ENCODE data around the gene BCAS2.

Gene BCAS2

DNA sequence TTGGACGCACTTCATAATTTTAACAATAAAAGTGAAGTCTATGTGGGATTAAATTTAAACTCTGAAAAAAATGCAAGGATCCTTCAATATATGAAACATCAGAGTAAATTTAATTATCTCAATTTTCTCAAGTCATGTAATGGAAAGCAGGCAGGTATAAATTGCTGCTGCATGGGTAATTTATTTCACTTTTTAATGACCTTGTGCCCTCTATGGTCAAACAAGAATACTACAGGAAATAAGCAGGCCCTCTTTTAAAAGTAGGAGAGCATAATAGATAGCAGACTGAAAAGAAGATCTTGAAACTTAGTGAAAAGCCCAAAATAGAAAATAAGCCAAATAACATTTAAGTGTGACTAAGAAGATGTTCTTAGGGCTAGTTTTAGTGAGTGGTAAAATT is 22.9 kb downstream of the BCAS2 start:
- no peak for DNase-seq

DNA sequence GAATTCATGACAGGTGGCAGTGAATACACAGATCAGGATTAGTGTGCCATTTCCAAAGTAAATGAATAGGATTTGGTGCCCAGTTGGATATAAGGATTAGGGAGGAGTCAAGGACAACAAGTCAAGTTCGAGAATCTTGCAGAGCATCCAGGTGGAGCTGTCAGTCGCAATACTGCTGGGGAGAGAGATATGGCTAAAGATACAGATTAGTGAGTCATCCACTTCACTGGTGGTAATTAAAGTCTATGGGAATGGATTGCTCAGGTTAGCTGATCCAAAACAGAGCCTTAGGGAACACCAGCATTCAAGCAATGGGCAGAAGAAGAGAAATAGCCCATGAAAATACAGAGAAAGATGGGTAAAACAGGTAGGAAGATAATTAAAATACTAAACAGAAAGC is 26.8 kb downstream of the BCAS2 start:
- DNase-seq, result no peak

DNA sequence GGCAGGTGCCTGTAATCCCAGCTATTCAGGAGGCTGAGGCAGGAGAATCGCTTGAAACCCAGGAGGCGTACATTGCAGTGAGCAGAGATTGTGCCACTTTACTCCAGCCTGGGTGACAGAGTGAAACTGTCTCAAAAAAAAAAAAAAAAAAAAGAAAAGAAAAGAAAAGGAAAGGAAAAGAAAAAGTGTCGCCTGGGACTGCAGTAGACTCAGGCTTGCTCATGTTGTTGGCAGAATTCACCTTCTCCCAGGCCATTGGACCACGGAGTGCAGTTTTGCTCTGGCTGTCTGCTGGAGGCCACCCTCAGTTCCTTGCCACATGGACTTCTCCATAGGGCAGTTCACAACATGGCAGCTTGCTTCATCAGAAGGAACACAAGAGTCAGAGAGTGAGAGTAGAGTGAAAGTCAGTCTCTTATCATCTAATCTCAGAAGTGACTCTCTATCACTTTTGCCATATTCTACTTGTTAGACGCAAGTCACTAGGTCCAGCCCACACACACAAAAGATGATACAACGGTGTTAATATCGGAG is 29.2 kb downstream of the BCAS2 start:
- DNase-seq, result no peak

DNA sequence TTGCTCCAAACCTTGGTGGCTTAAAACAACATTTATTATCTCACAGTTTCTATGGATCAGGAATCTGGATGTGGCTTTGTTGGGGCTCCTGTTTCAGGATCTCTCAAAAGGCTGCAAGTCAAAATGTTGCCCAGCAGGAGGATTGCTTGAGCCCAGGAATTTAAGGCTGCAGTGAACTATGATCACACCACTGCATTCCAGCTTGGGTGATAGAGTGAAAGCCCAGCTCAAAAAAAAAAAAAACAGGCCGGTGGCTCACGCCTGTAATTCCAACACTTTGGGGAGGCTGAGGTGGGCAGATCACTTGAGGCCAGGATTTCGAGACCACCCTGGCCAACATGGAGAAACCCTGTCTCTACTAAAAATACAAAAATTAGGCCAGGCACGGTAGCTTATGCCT is 30.0 kb downstream of the BCAS2 start:
- DNase-seq, result no peak

DNA sequence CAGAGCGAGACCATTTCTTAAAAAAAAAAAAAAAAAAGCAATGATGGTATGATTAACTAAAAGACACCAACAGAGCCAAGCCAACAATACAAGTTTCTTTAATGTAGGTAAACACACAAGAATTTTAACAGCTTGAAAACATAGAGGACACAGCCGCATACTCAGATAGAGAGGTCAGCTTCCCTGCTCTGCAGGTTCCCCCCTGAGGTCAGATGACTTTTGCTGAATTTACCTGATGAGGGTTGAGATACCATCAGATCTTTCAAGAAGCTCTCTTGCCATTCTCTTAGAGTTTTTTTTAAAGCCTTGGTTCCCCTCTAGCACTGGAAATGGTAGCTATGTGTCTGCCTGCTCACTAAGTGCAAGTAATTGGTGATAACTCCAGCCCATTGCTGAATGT is 31.1 kb downstream of the BCAS2 start:
- DNase-seq, result no peak

DNA sequence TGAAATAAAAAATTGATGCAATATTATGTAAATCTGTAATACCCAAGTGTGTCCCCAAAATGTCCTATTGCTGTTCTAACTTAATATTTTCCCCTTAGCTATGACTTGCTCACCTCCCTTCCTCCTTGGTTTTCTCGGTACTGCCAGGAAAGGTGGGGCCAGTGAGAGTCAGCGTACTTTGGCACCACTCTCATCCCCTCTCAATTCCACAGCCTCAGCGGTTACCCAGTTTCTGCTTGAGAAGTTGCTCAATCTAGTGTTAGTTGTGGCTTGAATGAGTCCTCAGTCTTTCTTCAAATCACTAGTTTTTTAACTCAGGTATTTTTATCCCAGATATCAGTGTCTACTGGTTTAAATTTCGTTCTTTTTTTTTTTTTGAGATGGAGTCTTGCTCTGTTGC is 32.3 kb downstream of the BCAS2 start:
- DNase-seq, result no peak

DNA sequence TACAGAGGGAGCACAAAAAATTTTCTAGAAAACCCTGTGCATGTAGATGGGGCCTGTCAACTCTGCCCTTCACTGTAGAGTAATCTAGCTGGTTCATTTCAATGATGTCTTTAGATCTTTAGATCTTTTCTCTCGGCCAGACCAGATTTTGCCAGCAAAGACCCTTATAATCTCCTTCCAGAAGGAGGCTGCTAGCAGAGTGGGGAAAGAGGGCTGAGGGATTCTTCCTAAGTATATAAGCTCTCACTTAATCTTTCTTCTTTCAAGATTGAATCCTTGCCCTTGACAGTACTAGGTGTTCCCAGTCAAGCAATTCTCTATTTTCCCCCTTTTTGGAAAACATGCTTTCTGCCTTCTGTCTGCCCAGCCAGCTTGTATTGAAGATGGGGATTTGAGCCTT is 34.3 kb downstream of the BCAS2 start:
- no peak for DNase-seq

DNA sequence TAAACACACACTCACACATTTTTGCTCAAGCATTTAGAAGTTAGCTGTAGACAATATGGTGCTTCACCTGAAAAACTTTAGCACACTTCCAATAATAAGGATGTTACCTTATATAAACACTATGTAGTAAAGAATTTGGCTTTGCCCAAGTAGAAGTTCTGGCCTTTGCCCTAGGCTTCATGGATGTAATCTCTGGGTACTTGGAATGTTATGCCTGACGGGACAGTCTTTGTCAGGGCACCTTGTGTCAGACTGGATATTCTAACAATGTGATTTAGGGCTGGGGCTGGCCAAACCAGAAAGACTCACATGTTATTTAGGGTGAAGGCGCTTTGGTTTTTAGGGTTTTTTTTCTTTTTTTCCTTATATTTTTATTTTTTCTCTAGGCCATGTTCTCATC is 35.6 kb downstream of the BCAS2 start:
- DNase-seq, result no peak

DNA sequence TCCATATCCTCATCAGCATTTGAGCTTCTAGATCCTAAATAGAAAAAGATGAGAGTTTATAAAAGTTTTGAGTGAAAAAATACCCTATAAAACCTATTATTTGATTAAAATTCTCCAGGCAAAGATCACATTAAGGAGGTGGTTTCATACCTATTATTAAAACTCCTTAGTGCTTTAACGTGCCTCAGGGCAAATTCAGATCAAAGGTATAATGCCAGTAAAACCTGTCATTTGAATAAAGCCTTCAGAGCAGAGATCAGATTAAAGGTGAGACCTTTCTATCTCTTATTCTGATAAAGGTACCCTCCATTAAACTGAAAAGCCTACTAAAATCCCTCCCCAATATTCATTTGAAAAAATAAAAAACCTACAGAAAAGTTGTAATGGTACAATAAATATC is 36.1 kb downstream of the BCAS2 start:
- no peak for DNase-seq

DNA sequence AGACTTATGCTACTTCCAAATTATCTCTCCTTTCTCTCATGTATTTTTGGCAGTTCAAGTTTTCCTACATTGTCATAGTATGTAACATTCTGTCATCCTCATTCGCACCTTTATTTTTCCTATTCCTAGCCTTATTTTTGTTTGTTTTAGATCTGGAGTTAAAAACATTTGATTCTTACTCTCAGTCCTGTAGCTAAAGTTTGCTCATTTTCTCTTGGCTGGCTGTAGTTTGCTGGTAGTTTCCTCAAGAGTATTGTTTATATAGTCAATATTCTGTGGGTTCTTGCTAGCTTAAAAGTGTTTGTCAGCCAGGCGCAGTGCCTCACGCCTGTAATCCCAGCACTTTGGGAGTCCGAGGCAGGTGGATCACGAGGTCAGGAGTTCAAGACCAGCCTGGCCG is 40.6 kb downstream of the BCAS2 start:
- no peak for DNase-seq

DNA sequence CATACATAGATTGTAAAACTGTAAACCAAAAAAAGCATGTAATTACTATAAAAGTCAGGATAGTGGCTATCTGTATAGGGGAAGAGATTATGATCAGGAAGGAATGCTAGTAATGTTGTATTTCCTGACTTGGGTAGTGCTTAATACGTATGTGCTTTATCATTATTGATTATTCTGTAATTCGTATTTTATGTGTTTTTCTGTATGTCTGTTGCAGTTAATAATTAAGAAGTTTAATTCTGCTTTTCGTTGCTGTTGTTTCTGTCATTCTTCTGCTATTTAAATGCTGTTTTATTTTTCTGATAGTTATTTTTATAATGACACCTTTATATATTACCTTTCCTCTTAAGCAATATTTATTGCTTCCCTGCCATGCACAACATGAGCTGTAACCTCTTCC is 41.1 kb downstream of the BCAS2 start:
- no peak for DNase-seq

DNA sequence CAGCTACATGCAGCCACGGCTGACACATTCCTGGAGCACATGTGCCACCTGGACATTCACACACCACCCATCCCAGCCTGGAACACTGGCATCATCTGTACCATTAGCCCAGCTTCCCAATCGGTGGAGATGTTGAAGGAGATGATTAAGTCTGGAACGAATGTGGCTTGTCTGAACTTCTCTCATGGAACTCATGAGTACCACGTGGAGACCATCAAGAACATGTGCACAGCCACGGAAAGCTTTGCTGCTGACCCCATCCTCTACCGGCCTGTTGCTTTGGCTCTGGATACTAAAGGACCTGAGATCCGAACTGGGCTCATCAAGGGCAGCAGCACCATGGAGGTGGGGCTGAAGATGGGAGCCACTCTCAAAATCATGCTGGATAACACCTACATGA is 45.4 kb downstream of the BCAS2 start:
- DNase-seq, result no peak

DNA sequence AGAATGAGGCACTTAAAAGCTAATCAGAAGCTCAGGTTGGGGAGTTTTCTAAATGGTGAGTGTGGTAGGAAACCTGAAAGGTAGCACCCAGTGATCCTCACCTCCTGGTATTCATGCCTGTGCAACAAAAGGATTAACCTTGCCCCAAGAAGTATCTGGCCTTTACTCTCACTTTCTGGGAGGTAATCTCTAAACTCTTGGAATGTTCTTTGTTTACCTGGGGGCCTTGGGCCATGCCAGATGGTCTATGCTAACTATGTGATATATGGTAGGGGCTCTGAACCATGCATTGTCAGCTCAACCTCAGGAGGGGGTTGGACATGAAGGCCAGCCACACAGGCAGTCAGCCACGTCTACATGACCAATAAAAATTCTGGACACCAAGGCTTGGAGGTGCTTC is 46.0 kb downstream of the BCAS2 start:
- DNase-seq, result no peak

DNA sequence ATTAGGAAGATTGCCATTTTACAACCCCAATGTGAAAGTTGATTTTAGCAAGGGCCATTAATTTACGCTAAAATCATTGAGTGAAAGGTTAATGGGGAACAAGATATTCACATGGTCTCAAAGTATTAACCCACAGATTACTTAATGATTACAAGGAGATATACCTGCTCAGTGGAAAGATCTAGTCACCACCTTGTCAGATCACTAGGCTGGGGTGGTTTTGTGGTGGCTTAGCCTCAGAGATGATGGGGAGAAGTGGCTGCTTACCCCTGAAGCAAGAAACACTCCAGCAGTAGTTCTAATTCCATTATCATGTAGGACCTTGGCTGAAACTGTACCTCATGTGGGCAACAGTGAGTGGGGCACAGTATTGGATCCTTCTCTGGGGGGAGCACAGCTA is 50.3 kb downstream of the BCAS2 start:
- no peak for DNase-seq

DNA sequence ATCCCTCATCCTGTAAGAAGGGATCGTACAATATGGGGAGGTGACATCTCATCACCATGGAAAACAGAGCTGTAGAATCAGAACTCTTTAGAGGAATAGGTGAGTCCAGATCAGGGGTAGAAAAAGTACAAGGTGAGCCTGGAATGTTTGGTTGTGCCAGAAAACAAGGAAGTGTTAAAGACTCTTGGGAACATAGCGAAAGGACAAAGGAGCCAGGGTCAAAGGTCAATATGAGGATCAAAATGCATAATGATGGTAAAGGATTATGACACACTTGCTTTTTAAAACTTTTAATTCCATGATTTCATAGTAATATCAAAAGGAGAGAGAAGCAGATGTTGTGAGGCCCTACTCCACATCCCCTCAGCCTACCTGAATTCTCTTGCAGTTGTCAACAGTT is 51.2 kb downstream of the BCAS2 start:
- no peak for DNase-seq

DNA sequence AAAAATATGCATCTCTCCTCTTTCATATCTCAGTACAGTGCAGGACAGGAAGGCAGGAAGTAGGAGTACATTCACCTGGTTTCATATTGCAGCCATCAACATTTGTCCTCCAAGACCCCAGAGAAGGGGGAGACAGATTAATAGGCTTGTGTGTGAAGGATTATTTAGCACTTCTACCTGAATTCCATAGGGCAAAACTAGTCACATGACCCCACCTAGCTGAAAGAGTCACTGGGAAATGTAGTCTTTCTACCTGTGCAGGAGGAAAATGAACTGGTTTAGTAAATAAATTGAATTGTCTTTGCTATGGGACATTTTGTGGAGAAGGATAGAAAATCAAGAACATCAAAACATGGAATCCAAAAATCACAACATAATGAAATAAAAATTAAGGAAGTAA is 56.5 kb downstream of the BCAS2 start:
- no peak for DNase-seq

DNA sequence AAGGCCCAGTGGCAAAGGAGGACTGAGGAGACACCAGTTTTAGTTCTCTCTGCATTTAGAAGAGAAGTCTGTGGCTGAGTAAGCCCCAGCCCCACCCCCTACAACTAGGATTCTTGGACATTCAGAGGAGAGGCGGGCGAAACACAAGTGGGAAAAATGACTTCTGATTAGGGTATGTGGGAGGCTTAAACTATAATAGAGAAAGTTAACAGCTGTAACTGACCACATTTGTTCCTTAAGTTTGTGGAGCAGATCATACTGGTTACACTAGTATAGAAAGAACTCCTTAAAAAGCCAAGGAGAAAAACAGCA is 59.2 kb downstream of the BCAS2 start:
- no peak for DNase-seq

DNA sequence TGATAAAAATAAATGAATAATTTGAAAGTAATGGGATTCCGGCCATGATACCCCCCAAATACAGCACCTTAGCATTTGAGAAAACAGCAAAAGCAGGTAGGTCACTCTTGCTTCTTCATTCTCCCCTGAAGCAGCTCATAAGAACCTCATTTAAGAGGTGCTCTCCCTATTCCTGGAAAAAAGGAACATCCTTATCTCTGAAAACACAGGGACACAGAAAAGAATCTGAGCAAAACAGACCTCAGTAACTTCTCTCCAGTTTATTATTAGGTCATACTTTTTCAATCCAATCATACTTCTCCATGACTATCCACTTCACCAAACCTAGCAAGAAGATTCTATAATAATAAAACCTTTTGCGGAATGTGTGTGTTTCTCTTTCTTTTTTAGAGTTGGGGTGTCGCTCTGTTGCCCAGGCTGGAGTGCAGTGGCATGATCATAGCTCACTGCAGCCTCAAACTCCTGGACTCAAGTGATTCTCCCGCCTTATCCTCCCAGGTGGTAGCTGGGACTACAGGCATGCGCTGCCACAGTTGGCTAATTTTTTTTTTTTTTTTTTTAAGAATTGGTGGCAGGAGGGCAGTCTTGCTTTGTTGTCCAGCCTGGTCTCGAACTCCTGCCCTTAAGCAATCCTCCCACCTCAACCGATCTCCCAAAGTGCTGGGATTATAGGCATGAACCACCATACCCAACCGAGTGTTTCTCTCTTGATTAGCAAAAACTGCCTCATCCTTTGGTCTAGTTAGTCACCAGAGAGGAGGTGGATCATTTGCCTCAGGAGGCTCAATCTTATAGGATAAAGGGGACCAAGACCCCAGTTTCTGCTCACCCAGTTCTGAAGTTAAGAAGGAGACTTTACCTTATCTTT is 59.8 kb downstream of the BCAS2 start:
- DNase-seq, result no peak
